GM10266 (cell line): Measurements from ENCODE around the gene HOXB6.

Experiments
- DNase-seq: peaks from one replicate; pipeline ENCODE4 v3.0.0; 2012; ENCODE audit errors: extremely low spot score
- CTCF ChIP-seq: IDR thresholded peaks from 2 replicates; pipeline ENCODE4 v1.5.1; 2012; ENCODE audit warnings: mild to moderate bottlenecking, low read depth; ENCODE audit not compliant: control insufficient read depth, insufficient read depth; ENCODE audit errors: missing control alignments

Gene HOXB6

DNA sequence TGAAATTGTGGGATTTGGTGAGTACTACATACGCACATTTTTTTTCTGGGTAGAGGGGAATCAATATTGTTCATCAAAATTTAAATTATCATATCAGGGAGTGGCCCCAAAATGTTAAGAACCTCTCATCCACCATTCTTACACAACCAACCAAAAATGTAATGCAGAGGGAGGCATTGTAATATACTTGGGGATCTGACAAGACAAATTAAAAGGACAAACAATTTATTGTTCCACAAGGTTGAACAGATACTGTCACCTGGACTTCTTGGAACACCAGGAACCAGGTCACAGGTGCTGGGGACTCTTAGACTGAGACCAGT is 36.0 kb upstream of the HOXB6 start:
- no peak for TF ChIP-seq CTCF
- DNase-seq: no peak

DNA sequence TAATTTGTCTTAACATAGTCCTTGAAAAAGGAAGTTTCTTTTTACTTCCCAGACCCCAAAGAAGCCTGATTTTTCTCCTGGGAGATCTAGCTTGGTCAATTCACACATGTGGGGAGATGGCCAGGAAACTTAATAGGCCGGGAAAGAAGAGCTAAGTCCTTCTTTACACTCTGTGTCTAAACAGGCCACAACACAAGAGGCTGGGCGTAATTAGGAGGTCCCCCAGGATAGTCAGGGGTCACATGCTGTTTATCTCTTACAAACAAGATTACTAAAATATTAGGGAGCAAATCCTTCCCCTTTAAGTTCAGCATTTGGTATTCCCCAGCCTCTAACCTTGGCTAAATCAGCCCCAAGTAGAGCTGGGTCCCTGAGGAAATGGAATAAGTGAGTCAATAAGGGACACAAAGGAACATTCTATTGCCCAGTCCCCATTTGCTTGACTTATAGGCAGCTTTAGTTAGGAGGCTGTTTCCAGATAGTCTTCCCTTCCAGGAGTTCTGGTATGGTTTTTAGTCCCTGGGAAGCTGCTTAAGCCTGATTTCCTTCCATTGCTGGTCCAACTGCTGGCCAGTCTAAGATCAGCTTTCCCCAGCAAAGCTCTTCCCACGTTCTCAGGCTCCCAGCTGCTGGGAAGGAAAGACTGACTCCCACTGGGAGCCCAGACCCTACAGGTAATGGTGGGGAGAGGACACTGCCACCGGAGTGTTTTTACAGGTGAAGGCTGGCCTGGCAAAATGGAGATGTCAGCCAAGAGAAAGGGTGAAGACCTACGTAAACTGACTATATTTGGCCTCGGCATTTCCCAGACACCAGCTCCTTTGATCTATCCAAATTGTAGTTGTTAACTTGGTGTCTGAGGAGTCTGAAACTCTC is 35.4 kb upstream of the HOXB6 start:
- no peak for DNase-seq
- TF ChIP-seq CTCF: no peak

DNA sequence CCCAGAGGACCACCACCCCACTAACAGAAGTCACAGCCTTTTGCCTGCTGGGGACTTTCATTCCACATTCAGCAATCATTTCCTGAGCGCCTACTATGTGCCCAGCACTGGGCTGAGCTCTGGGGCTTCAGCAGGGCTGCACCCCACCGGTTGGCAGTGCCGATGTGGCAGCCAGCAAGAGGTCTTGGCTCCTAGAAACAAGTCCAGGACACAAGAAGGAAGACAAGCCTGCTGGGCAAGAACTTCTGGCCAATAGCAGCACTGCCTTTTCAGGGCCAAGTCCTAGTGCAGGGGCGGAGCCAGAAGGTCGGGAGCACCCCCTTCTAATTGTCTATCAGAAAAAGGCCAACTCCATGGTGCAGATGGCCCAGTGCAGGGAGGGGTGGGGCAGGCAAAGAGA is 34.4 kb upstream of the HOXB6 start:
- TF ChIP-seq CTCF: no peak
- DNase-seq: no peak

DNA sequence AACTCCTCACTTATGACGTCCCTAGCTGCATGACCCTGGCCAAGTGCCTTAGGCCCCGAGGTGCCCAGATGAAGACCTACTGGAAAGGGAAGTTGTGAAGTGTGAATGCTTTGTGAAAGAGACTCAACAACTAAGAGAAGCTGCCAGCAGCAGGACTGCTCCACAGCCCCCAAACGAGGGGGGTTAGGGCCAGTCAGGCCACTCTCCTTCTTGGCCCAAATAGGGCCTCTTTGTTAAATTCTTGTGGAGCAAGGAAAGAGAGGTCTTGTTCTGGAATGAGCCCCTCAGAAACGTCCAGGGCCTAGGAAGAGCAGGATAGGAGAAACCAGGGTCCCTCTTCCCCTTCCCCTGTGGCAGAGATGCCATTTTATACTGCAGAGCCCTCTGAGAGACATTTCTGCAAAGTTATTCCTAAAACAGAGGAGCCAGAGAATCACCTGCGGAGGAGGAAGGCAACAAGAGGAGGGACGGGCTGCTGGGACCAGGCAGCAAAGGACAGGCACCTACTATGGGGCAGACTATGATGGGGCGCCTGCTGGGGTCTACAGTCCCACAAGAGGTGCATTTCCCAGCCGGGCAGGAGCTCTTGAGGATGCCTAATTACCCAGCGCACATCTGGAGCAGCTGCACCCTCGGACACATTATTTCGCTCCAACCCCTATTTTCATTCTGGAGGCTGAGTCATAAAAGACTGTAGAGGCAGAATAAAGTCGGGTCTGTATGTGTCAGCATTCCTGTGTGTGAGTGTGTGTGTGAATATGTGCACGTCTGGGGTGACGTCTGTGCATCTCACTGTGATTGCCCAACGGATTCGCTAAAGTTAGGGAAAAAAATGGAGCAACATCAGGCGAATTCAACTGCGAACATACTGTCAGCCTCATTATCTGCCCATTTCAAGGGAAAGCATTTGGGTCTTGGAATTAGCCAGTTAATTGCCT is 32.8 kb upstream of the HOXB6 start:
- TF ChIP-seq CTCF: no peak
- no peak for DNase-seq

GRCh38 chr17:48636177-48637018 is 31.6 kb upstream of the HOXB6 start:
- peak; percentile 74 for TF ChIP-seq CTCF
- peak; percentile 86 for DNase-seq

DNA sequence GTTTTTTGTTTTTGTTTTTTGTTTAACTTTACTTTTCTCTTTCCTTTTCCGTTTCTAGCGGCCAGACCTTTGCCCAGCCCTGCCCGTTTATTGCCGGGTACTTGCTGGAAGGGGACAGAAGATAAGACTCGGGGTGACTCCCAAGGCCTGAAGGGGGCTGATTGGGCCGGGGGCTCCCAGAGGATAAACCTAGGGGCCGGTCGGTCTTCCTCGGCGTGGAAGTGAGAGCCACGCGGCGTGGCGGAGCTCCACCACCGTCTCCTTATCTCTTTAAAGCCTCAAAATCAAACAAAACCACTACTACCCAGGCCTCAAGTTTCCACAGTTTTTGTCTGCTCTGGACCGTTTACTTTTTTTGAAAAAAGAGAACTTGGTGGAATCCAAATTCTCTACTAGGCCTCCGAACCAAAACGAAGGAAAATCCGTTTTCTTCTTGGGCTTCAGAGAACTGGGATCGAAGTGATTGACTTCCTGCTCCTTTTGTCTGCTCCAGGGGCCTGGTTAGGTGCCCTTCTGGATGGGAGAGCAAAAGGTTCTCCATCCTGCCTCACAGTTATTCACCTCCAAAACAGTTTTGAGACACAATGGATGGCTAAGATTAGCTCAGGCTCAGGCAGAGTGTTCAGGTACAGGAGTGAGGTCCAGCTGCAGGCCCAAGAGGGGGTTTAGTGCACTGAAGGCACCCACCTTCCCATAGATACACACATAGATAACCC is 29.9 kb upstream of the HOXB6 start:
- DNase-seq: no peak
- TF ChIP-seq CTCF: no peak
